ENCODE data around the gene DMP1. TPM values are rescaled to one million over a fixed set of nuclear protein-coding genes. Genes with fewer than 3 reads are reported as not detected.

DMP1 gene
- total RNA-seq, 1 donor from 2014 or later: not detected

DNA sequence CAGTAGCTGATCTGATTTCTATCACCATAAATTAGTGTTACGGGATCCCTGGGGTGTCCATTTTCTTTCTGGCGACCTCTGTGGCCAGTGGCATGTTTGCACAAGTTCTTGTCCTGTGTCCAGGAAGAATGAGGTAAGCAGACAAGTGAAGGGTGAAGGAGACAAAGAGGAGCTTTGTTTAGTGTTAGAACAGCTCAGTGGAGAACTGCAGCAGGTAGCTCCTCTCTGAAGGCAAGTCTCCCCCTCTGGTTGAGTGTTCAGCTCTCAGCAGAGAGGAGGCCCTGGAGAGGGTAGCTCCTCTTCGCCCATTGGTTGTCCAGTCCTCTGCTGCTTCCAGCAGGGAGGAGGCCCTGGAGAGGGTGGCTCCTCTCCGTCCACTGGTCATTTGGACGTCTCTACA, 47.2 kb downstream of the DMP1 start:
- no peak overlapping the region for H3K27ac Mint-ChIP-seq
- intact Hi-C loops (cut with micrococcal nuclease): no loop called here
- no peak overlapping the region for H3K4me3 Mint-ChIP-seq
- DNase-seq (no peak), ATAC-seq (ENCODE audit: low read depth) (no peak)
- ChIA-PET POLR2A (no interaction called here), CTCF (no interaction called here)
- peaks cover 9% of the 10 kb centered on the region for H3K9me3 Mint-ChIP-seq
- no peaks in the 10 kb centered on the region for H3K27me3 Mint-ChIP-seq
- no peak for TF ChIP-seq CTCF (IDR thresholded peaks at IDR 0.05)
- H3K36me3 Mint-ChIP-seq (ENCODE audit: low read depth): no peaks in the 10 kb centered on the region
- no peaks in the 10 kb centered on the region for H3K4me1 Mint-ChIP-seq

DNA sequence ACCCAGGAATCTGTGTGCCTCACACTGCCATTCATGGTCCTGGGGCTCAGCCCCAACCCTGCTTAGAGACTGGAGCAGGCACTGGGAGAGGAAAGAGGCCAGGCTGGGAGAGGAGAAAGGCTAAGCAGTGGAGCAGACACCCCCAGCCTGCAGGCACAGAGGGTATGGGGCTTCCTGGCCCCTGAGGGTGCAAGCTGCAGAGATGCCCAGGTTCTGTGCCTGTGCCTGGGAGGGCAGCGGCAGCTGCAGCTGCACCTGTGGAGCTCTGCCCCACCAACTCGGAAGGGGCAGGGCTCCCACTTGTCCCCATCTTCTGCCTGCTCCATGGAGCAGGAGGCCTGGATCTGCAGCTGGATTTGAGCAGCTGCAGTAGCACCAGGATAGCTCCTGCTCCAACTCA, 47.9 kb downstream of the DMP1 start:
- POLR2A ChIA-PET: no interaction called here
- Mint-ChIP-seq H3K27ac (no peak overlapping the region), H3K4me1 (no peaks in the 10 kb centered on the region), H3K9me3 (peaks cover 7% of the 10 kb centered on the region), H3K27me3 (no peaks in the 10 kb centered on the region), H3K36me3 (ENCODE audit: low read depth) (no peaks in the 10 kb centered on the region), H3K4me3 (no peak overlapping the region)
- DNase-seq (no peak), ATAC-seq (ENCODE audit: low read depth) (no peak)
- CTCF ChIA-PET: no interaction called here
- no peak for TF ChIP-seq CTCF (IDR thresholded peaks at IDR 0.05)
- intact Hi-C loops (cut with micrococcal nuclease): no loop called here

DNA sequence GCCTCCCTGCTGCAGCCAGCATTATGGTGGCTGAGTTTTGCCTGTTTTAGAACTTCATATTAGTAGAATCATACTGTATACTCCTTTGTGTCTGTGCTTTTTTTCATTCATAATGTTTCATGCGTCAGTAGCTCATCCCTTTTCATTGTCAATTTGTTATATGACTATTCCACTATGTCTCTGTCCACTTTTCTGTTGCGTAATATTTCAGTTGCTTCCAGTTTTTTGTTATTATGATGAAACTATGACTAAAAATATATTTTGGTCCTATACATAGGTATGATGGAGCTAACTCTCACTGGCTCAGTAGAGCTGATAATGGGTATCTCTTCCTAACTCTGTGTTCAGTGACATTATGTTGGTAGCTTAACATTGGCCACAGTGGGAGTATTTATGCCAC, 48.3 kb downstream of the DMP1 start:
- no peak overlapping the region for H3K4me3 Mint-ChIP-seq
- ChIA-PET POLR2A (no interaction called here), CTCF (no interaction called here)

DNA sequence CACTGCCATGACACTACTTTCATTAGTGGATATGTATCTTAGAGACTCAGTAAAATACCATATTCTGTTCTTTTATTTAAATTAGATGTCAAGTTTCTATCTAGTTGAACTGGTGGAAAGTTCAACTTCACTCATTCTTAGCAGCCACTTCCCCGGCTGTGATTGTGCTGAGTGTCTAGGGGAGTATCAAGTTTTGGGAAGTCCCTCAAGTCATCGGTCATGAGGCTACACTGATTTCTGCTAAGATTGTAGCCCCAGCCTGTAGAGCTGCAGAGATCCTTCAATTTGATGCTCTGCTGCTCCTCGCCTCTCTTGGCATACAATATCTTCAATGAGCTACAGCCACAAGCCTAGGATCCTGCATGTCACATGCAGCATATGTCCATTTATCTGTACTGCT, 53.9 kb downstream of the DMP1 start:
- H3K27me3 Mint-ChIP-seq: peaks cover 5% of the 10 kb centered on the region
- no peak for DNase-seq
- no peak overlapping the region for H3K27ac Mint-ChIP-seq
- H3K36me3 Mint-ChIP-seq (ENCODE audit: low read depth): no peaks in the 10 kb centered on the region
- no peak for TF ChIP-seq CTCF (IDR thresholded peaks at IDR 0.05)
- ChIA-PET CTCF (no interaction called here), POLR2A (no interaction called here)
- no peak overlapping the region for H3K4me3 Mint-ChIP-seq
- intact Hi-C loops (cut with micrococcal nuclease): no loop called here
- ATAC-seq (ENCODE audit: low read depth): no peak
- no peaks in the 10 kb centered on the region for H3K9me3 Mint-ChIP-seq
- H3K4me1 Mint-ChIP-seq: no peaks in the 10 kb centered on the region

More for the DNA sequence above, 48.3 kb downstream of the DMP1 start:
- DNase-seq (no peak), ATAC-seq (ENCODE audit: low read depth) (no peak)
- Mint-ChIP-seq H3K27ac (no peak overlapping the region), H3K27me3 (no peaks in the 10 kb centered on the region), H3K9me3 (peaks cover 3% of the 10 kb centered on the region), H3K4me1 (no peaks in the 10 kb centered on the region), H3K36me3 (ENCODE audit: low read depth) (no peaks in the 10 kb centered on the region)
- TF ChIP-seq CTCF (IDR thresholded peaks at IDR 0.05): no peak
- intact Hi-C loops (cut with micrococcal nuclease): no loop called here

- ChIA-PET CTCF (no interaction called here), POLR2A (no interaction called here)
- intact Hi-C loops (cut with micrococcal nuclease): no loop called here
- Mint-ChIP-seq H3K36me3 (ENCODE audit: low read depth) (no peaks in the 10 kb centered on the region), H3K9me3 (no peaks in the 10 kb centered on the region), H3K4me3 (no peak overlapping the region), H3K4me1 (no peaks in the 10 kb centered on the region), H3K27ac (no peak overlapping the region), H3K27me3 (peaks cover 8% of the 10 kb centered on the region)
- TF ChIP-seq CTCF (IDR thresholded peaks at IDR 0.05): no peak
- no peak for ATAC-seq (ENCODE audit: low read depth)
- DNase-seq: no peak
Observed at GRCh38 chr4:87707279-87707918, 57.3 kb downstream of the DMP1 start.

Other genes with a start within 250 kb of the DMP1 start
- gene NUDT9, start 227.7 kb upstream of the DMP1 start, total RNA-seq: 18.5 and 21.1 TPM in 2 replicates
- gene SPARCL1, start 120.9 kb upstream of the DMP1 start, total RNA-seq: not detected in 2 replicates
- not detected in 2 replicates for gene DSPP, start 41.8 kb upstream of the DMP1 start, total RNA-seq
- not detected in 2 replicates for gene IBSP, start 149.3 kb downstream of the DMP1 start, total RNA-seq
- not detected in 2 replicates for gene MEPE, start 182.7 kb downstream of the DMP1 start, total RNA-seq

Measured in activated B cell treated with CpG ODN at 0.5 μM for 24 hours (primary cell).